GM23338 (cell line): ENCODE results near the gene MSH3. TPM values are rescaled to one million over a fixed set of nuclear protein-coding genes. Genes with fewer than 3 reads are reported as not detected.

Experiments
- ATAC-seq: fragments of 200-7000 bp; cut with Tn5 transposase; 3 replicates; pipeline ENCODE4 v1.9.1; 2020
- DNase-seq: peaks from one replicate; pipeline ENCODE4 v3.0.0-alpha.2; 2015; ENCODE audit warnings: low spot score
- H2AFZ ChIP-seq: fragments of 200-600 bp; sonication (generic); 2 replicates; pipeline ENCODE4 v1.8.0; 2016; ENCODE audit warnings: antibody characterized with exemption, mild to moderate bottlenecking, moderate library complexity
- H3F3A ChIP-seq: fragments of 200-600 bp; sonication (generic); replicated peaks from 2 replicates; pipeline ENCODE4 v1.8.0; 2017; ENCODE audit warnings: antibody characterized with exemption, mixed run types, low read depth
- H3K27ac ChIP-seq: fragments of 200-600 bp; sonication (generic); 2 replicates; pipeline ENCODE4 v1.6.1; 2016; ENCODE audit warnings: low read depth
- H3K27me3 ChIP-seq: fragments of 200-600 bp; sonication (generic); 2 replicates; pipeline ENCODE4 v1.8.0; 2016; ENCODE audit warnings: mild to moderate bottlenecking, mixed run types, moderate library complexity; ENCODE audit not compliant: insufficient read depth
- H3K36me3 ChIP-seq: fragments of 200-600 bp; sonication (generic); 2 replicates; pipeline ENCODE4 v1.8.0; 2016; ENCODE audit warnings: mild to moderate bottlenecking; ENCODE audit not compliant: insufficient read depth
- H3K4me1 ChIP-seq: fragments of 200-600 bp; sonication (generic); 2 replicates; pipeline ENCODE4 v1.8.0; 2016; ENCODE audit warnings: mild to moderate bottlenecking, moderate library complexity; ENCODE audit not compliant: insufficient read depth
- H3K4me2 ChIP-seq: fragments of 200-600 bp; sonication (generic); 2 replicates; pipeline ENCODE4 v1.7.1; 2017; ENCODE audit warnings: mixed run types
- H3K4me3 ChIP-seq: fragments of 200-600 bp; sonication (generic); 2 replicates; pipeline ENCODE4 v1.6.1; 2016; ENCODE audit warnings: mixed run types
- H3K79me2 ChIP-seq: fragments of 200-600 bp; sonication (generic); replicated peaks from 2 replicates; pipeline ENCODE4 v1.8.0; 2017; ENCODE audit warnings: mild to moderate bottlenecking; ENCODE audit not compliant: insufficient read depth
- H3K9me2 ChIP-seq: fragments of 200-600 bp; sonication (generic); 2 replicates; pipeline ENCODE4 v1.8.0; 2017; ENCODE audit not compliant: insufficient read depth
- H4K20me1 ChIP-seq: fragments of 200-600 bp; sonication (generic); replicated peaks from 2 replicates; pipeline ENCODE4 v1.8.0; 2017; ENCODE audit warnings: mild to moderate bottlenecking; ENCODE audit not compliant: insufficient read depth
- H3K27ac Mint-ChIP-seq: 2 replicates; pipeline ENCODE4 v1.8.0; 2020; ENCODE audit warnings: inconsistent platforms, mild to moderate bottlenecking, moderate library complexity, mixed read lengths
- H3K27me3 Mint-ChIP-seq: 3 replicates; pipeline ENCODE4 v1.8.0; 2022; ENCODE audit warnings: low read depth, mild to moderate bottlenecking, moderate library complexity, mixed read lengths, inconsistent platforms; ENCODE audit not compliant: insufficient read depth, poor library complexity
- H3K36me3 Mint-ChIP-seq: 3 replicates; pipeline ENCODE4 v1.8.0; 2021; ENCODE audit warnings: low read depth, mild to moderate bottlenecking, inconsistent platforms, moderate library complexity, mixed read lengths
- H3K4me1 Mint-ChIP-seq: 3 replicates; pipeline ENCODE4 v1.8.0; 2020; ENCODE audit warnings: mild to moderate bottlenecking, inconsistent platforms, mixed read lengths
- H3K4me3 Mint-ChIP-seq: 3 replicates; pipeline ENCODE4 v1.8.0; 2021; ENCODE audit warnings: moderate library complexity, mild to moderate bottlenecking, inconsistent platforms, mixed read lengths
- H3K9me3 Mint-ChIP-seq: 3 replicates; pipeline ENCODE4 v1.8.0; 2020; ENCODE audit warnings: moderate library complexity, mild to moderate bottlenecking, inconsistent platforms, mixed read lengths
- CREB1 ChIP-seq: fragments of 250-450 bp; sonication (Bioruptor Pico); IDR thresholded peaks from 2 replicates; pipeline ENCODE4 v1.5.0; 2020; ENCODE audit warnings: low read depth, mild to moderate bottlenecking, moderate library complexity
- EZH2phosphoT487 ChIP-seq: fragments of 200-600 bp; sonication (generic); IDR thresholded peaks from one replicate; pipeline ENCODE4 v1.8.1; 2018; ENCODE audit warnings: antibody characterized with exemption; ENCODE audit not compliant: unreplicated experiment
- POLR2AphosphoS5 ChIP-seq: IDR thresholded peaks from 2 replicates; pipeline ENCODE4 v1.6.1; 2016; ENCODE audit warnings: antibody characterized with exemption, low read depth
- REST ChIP-seq: IDR thresholded peaks from one replicate; pipeline ENCODE4 v1.6.1; 2018; ENCODE audit warnings: antibody characterized with exemption; ENCODE audit not compliant: unreplicated experiment
- ZNF114 ChIP-seq: fragments of 250-450 bp; sonication (Bioruptor Pico); IDR thresholded peaks from 2 replicates; pipeline ENCODE4 v1.5.0; 2020; ENCODE audit warnings: mild to moderate bottlenecking, moderate library complexity
- polyA plus RNA-seq: library from polyadenylated mRNA; unstranded; fragments of >200 nt; fragmentation: Nextera tagmentation; extraction: Ambion mirVana; gene quantifications from 2 replicates; pipeline ENCODE4 v1.2.1, GENCODE V29; 2016
- total RNA-seq: library from RNA; depleted of rRNA; stranded (reverse); fragments of >200 nt; shearing (Covaris generic); gene quantifications from 2 replicates; pipeline ENCODE4 v1.2.3, GENCODE V29; 2014
- TF ChIP-seq, protein P1 (sequence below): IDR thresholded peaks from 2 replicates; pipeline ENCODE4 v1.6.1; 2016; ENCODE audit warnings: antibody characterized with exemption

Gene MSH3
- total and polyA plus RNA-seq, 2 experiments from 2014 or later, result 13.3 to 16.6 TPM

- no peak overlapping the region for H3K27ac ChIP-seq
- H4K20me1 ChIP-seq, result no peaks in the 10 kb centered on the region
- no peaks in the 10 kb centered on the region for H3K27me3 ChIP-seq
- no peaks in the 10 kb centered on the region for H3K27me3 Mint-ChIP-seq
- no peak for DNase-seq
- H3K79me2 ChIP-seq, result no peaks in the 10 kb centered on the region
- no peaks in the 10 kb centered on the region for H3K36me3 Mint-ChIP-seq
- H3K9me2 ChIP-seq, result peaks cover 2% of the 10 kb centered on the region; the same call in 1 of the 2 replicates
- H3K4me1 ChIP-seq, result peaks cover 13% of the 10 kb centered on the region; the same call in 1 of the 2 replicates
- TF ChIP-seq CREB1, result no peak
- TF ChIP-seq, protein P1, sequence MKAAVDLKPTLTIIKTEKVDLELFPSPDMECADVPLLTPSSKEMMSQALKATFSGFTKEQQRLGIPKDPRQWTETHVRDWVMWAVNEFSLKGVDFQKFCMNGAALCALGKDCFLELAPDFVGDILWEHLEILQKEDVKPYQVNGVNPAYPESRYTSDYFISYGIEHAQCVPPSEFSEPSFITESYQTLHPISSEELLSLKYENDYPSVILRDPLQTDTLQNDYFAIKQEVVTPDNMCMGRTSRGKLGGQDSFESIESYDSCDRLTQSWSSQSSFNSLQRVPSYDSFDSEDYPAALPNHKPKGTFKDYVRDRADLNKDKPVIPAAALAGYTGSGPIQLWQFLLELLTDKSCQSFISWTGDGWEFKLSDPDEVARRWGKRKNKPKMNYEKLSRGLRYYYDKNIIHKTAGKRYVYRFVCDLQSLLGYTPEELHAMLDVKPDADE, result no peak
- no peak for TF ChIP-seq POLR2AphosphoS5
- no peak for TF ChIP-seq ZNF114 (CRISPR knock-in tag)
- H2AFZ ChIP-seq, result no peak overlapping the region
- no peaks in the 10 kb centered on the region for H3K36me3 ChIP-seq
- no peaks in the 10 kb centered on the region for H3F3A ChIP-seq
- H3K27ac Mint-ChIP-seq, result no peak overlapping the region
- H3K9me3 Mint-ChIP-seq, result no peaks in the 10 kb centered on the region
- no peak overlapping the region for H3K4me3 ChIP-seq
- H3K4me1 Mint-ChIP-seq, result peaks cover 14% of the 10 kb centered on the region
- no peak overlapping the region for H3K4me2 ChIP-seq
- no peak for ATAC-seq
- no peak overlapping the region for H3K4me3 Mint-ChIP-seq
Observed at GRCh38 chr5:80920333-80920732, 265.9 kb downstream of the MSH3 start.

DNA sequence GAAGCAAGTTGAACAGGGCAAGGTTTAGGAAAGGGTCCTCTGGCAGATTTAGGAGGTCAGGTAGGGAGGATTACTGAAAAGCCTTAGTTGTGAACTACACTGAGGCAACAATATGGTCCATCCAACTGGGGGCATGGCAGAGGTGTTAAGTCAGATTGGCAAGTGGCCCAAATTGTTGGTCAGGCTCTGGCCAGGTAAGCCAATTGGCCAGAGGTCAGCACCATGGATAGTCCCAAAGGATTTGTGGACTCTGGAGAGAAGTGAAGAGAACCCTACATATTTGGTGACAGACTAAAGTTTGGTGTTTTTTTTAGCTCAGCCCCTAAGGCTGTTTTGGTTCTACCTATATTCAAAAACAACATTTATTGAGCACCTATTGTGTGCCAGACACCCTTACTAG is 266.6 kb downstream of the MSH3 start:
- TF ChIP-seq REST (peak; percentile 84), EZH2phosphoT487 (no peak)
- Histone ChIP-seq H4K20me1 (no peaks in the 10 kb centered on the region), H2AFZ (no peak overlapping the region), H3K36me3 (no peaks in the 10 kb centered on the region), H3K4me1 (peaks cover 13% of the 10 kb centered on the region; the same call in 1 of the 2 replicates), H3K79me2 (no peaks in the 10 kb centered on the region), H3K4me2 (no peak overlapping the region), H3F3A (no peaks in the 10 kb centered on the region), H3K27me3 (no peaks in the 10 kb centered on the region), H3K4me3 (no peak overlapping the region), H3K27ac (no peak overlapping the region), H3K9me2 (peaks cover 2% of the 10 kb centered on the region; the same call in 1 of the 2 replicates)
- peak; percentile 70 for ATAC-seq
- Mint-ChIP-seq H3K4me1 (peaks cover 14% of the 10 kb centered on the region), H3K27me3 (no peaks in the 10 kb centered on the region), H3K27ac (no peak overlapping the region), H3K4me3 (no peak overlapping the region), H3K36me3 (no peaks in the 10 kb centered on the region), H3K9me3 (no peaks in the 10 kb centered on the region)
- peak; percentile 60 for DNase-seq
